Ureter (tissue), 1 donor: ENCODE results near the gene DNAI4. TPM values are rescaled to one million over a fixed set of nuclear protein-coding genes. Genes with fewer than 3 reads are reported as not detected.

Experiments used
- DNase-seq: peaks from one replicate; pipeline ENCODE4 v3.0.0-alpha.2; 2020; ENCODE audit warnings: low spot score
- total RNA-seq: library from RNA; stranded (reverse); gene quantifications from one replicate; pipeline ENCODE4 v1.2.4, GENCODE V29; 2023
- donor health status: DM: yes; HTN: yes; CAD: no.

Gene DNAI4
- total RNA-seq, 1 donor from 2014 or later: 17.2 TPM

DNA sequence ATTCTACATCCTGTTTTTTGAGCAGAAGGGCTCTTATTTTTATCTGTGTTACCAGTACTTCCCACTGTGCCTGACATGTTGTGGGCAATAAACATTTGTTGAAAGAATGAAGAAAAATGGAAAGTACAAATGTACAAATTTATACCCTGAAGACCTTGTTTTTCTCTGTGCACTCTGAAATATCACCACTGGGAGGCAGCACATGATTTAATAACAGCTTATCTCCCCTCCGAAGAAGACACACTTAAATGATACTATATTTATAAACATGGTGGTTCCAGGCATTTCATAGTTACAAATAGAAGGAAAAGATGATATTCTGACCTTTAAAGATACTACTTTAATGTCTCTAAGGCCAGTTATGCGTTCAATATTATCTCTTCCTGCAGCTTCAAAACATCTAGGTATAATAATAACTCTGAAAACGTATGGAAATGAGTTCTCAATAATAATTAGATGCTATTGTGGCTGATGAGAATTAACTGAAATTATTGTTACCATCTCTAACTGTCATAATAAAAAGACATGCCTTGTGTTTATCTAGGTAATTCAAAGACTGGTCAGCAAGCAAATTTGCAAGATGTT lies 159.6 kb downstream of the DNAI4 start:
- DNase-seq: no peak

Other genes starting within 250 kb of the DNAI4 start
- gene DYNLT5, start 172.4 kb downstream of the DNAI4 start, total RNA-seq: 3.1 TPM
- not detected for gene INSL5, start 123.6 kb downstream of the DNAI4 start, total RNA-seq
- 48.4 TPM for gene MIER1, start 134 bp upstream of the DNAI4 start, total RNA-seq
- 27.6 TPM for gene SLC35D1, start 129.3 kb upstream of the DNAI4 start, total RNA-seq
- not detected for gene C1orf141, start 210.1 kb upstream of the DNAI4 start, total RNA-seq
- gene IL23R, start 241.6 kb upstream of the DNAI4 start, total RNA-seq: 0.18 TPM